GM21528 (cell line): ENCODE measurements around the gene SLC2A1.
A peak's percentile ranks its signal among the peaks of the same experiment; 100 is the strongest.
"Not testable (repeated sequence)": the region's sequence is repeated elsewhere in the genome, so short reads cannot be mapped to it uniquely, and the experiment has no call there.

Source experiments
- ATAC-seq: cut with Tn5 transposase; IDR thresholded peaks from one replicate; pipeline ENCODE4 v1.9.1; 2021; ENCODE audit warnings: mild to moderate bottlenecking, moderate library complexity; ENCODE audit not compliant: unreplicated experiment, low FRiP score

Gene SLC2A1

GRCh38 chr1:42931911-42932422 lies 26.7 kb downstream of the SLC2A1 start:
- ATAC-seq: peak; percentile 60

DNA sequence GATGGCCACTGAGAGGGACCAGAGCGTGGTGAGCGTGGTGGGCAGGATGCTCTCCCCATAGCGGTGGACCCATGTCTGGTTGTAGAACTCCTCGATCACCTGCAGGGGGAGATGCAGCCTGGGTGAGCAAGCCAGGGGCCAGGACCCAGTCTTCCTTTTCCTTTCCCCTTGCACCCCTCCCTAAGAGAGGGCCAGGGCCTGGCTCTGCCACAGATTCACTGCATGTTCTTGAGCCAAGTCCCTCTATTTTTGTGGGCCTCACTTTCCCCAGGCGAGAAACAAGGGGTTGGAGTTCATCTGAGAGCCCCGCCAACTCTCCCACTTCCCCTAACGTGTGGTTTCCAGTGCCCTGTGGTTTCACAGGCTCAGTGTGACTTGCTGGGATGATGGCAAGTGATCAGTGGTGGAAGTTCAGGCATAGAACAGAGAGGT lies 27.5 kb downstream of the SLC2A1 start:
- ATAC-seq: no peak

GRCh38 chr1:42930178-42931107 lies 28.2 kb downstream of the SLC2A1 start:
- no peak for ATAC-seq

DNA sequence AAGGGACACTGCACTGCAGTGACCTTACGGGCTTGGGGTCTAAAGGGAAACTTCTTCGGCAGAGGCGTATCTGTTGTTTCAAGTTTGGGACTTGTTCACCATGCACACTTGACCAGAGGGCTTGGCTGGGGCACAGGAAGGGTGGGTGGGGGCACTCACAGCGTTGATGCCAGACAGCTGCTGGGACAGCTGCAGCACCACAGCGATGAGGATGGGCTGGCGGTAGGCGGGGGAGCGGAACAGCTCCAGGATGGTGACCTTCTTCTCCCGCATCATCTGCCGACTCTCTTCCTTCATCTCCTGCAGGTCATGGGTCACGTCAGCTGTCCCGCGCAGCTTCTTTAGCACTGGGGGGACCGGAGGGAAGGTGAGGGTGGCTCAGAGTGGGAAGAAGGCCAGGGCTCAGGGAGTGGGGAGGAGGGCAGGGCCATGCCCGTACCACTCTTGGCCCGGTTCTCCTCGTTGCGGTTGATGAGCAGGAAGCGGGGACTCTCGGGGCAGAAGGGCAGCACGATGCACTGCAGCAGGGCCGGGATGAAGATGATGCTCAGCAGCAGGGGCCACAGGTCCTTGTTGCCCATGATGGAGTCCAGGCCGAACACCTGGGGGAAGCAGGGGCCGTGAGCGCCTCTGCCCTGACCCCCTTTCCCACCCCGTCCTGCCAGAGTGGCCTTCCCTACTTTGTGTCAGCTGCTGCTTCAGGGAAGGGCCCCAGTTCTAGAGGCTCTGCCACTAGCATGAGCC lies 29.1 kb downstream of the SLC2A1 start:
- ATAC-seq: no peak

- ATAC-seq: no peak
These were observed 29.8 kb downstream of the SLC2A1 start for GRCh38 chr1:42928859-42929258.

- ATAC-seq: no peak
These were observed 30.7 kb downstream of the SLC2A1 start for GRCh38 chr1:42927920-42928505.

DNA sequence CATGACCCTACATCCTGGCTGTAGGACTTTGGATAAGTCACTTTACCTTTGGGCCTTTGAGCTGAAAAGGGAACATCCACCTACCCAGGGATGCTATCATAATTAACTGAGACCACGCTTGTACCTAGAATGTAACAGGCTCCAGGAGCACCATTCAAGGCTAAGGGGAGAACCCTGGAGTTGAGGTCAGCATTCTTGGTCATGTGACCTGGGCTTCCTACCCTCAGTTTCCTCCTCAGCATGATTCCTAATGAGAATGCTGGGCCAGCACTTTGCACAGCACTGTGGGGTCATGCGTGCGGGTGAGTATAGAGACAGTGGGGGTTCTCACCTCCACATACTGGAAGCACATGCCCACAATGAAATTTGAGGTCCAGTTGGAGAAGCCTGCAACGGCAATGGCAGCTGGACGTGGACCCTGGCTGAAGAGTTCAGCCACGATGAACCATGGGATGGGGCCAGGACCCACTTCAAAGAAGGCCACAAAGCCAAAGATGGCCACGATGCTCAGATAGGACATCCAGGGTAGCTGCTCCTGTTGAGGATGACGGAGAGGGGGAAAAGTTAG lies 31.3 kb downstream of the SLC2A1 start:
- no peak for ATAC-seq

DNA sequence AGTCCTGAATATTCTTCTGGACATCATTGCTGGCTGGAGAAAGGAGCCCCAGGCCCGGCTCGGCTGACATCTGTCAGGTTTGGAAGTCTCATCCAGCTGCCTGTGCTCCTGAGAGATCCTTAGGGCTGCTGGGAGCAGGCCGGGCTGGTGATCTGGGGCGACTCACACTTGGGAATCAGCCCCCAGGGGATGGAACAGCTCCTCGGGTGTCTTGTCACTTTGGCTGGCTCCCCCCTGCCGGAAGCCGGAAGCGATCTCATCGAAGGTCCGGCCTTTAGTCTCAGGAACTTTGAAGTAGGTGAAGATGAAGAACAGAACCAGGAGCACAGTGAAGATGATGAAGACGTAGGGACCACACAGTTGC lies 31.8 kb downstream of the SLC2A1 start:
- no peak for ATAC-seq

DNA sequence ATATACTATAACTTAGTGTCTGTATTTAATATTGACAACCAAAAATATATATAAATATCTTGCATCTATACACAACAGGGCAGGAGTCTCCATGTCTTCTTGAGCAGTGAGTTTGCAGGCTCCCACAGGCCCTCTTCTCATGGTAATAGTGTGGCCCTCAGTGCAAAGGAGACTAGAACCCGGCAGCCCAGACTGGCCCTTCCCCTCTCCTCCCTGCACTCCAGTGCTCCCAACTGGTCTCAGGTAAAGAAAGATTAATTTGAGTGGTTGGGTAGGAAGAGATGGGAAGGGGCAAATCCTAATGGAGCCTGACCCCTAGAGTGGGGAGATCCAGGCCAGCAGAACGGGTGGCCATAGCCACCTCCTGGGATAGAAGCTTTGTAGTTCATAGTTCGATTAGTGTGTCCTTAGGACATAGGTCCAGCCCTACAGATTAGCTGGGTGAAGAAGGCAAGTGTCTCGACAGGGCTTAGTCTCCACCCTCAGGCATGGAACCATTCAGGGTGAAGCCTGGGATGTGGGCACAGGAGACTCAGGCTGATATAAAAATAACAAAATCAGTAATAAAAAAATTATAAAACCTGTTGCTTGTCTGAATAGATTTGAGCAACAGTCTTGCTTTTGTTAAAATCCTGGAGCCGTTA lies 32.3 kb downstream of the SLC2A1 start:
- ATAC-seq: no peak

GRCh38 chr1:42924851-42925760 lies 33.6 kb downstream of the SLC2A1 start:
- ATAC-seq: no peak

DNA sequence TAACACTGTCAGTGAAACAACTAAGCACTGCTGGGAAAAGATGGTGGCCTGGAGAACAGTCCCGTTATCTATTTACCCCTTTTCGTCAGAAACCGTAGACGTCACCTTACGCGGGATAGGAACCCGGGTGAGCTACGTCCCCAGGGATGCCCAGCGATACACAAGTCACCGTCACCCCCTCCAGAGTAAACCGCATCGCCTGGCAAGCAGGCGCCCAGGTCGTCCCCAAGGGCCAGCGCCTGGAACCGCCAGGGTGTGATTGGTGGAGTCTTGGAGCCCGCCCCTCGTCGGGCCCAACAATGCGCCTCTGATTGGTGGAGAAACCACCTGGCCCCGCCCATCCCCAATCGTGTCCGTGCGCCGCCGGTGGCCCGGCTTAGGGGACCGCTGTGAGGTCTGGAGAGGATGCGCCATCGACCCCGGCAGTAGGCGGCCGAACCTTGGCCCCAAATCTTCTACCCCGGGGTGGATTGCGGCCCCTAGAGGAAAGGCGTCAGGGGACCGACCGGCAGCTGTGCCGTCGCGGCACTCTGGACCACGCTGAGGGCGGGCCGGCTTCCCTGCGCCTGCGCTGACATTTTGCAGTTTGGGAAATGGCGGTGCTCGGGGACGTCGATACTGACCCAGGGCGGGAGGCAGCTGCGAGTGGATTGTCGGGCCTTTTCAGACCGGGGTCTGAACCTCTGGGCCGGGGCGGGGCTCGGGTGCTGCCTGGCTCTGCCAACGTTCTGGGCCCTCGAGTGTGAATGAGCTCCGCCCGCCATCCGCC lies 34.4 kb downstream of the SLC2A1 start:
- peak; percentile 87 for ATAC-seq

DNA sequence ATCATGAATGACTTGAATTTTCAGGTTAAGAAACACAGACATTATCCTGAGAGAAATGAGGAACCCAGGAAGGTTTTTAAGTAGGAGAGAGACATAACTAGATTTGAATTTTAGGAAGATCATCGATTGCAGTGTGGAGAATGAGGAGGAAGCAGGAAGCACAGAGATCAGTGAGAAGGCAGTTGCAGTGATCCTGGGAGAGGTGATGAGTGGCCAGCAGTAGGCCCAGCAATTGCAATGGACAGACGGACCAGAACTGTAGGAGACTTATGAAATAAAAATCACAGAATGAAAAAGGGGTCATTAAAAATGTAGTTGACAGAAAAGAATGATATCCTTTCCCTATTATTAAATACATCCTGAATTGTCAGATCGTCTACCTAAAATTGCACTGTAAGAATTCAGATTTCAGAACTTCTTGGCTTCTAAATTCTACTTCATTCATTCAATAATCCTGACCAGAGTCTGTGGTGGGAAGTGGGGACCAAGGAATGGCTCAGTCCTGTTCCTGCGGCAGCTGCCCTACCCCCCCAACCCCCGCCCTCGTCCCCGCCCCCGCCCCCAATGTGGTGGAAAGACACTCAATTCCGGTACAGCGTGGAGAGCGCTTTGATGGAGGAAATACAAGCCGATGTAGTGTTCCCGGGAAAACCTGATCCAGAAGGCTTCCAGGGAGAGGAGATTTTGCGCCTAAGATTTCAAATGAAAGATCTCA lies 35.1 kb downstream of the SLC2A1 start:
- ATAC-seq: no peak

- ATAC-seq: peak; percentile 36
These were observed 35.8 kb downstream of the SLC2A1 start for GRCh38 chr1:42922687-42923366.

- ATAC-seq: no peak
These were observed 36.9 kb downstream of the SLC2A1 start for GRCh38 chr1:42921769-42922168.

- not testable (repeated sequence) for ATAC-seq
These were observed 39.0 kb downstream of the SLC2A1 start for GRCh38 chr1:42919651-42920050.

DNA sequence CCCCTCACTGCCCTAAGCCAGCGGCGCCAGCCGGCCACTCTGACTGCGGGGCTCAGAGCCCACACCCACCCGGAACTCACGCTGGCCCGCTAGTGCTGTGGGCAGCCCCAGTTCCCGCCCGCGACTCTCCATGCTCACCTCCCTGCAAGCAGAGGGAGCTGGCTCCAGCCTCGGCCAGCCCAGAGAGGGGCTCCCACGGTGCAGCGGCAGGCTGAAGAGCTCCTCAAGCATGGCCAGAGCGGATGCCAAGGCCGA lies 41.5 kb downstream of the SLC2A1 start:
- ATAC-seq: no peak

DNA sequence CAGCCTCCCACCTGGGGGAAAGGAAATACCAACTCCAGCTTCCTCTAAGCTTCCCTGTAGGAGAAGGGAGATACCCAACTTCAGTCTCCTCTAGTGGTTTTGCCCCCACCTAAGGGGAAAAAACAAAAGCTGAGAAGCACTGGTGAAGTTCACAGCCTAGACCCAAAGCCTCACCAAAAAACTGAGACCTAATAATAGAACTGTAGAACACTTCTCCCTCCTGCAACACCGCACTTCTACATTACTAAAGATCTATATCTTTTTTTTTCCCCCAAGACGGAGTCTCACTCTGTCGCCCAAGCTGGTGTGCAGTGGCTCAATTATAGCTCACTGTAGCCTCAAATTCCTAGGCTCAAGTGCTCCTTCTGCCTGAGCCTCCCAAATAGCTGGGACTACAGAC lies 43.2 kb downstream of the SLC2A1 start:
- no peak for ATAC-seq
